DMS79 (cell line): ENCODE results near the gene SYCP2.
"Not testable (repeated sequence)": the region's sequence is repeated elsewhere in the genome, so short reads cannot be mapped to it uniquely, and the experiment has no call there.

ENCODE experiments used
- DNase-seq: peaks from one replicate; lab custom pipeline; 2025; lab: John Stamatoyannopoulos, UW

Gene SYCP2

GRCh38 chr20:59895908-59896307 is 37.5 kb downstream of the SYCP2 start:
- DNase-seq, result no peak

GRCh38 chr20:59891581-59891980 is 41.9 kb downstream of the SYCP2 start:
- DNase-seq, result no peak

- DNase-seq, result not testable (repeated sequence)
These were observed 43.4 kb downstream of the SYCP2 start for GRCh38 chr20:59890035-59890434.

GRCh38 chr20:59888050-59888449 is 45.4 kb downstream of the SYCP2 start:
- no peak for DNase-seq

- no peak for DNase-seq
These were observed 48.9 kb downstream of the SYCP2 start for GRCh38 chr20:59884494-59884893.

- no peak for DNase-seq
These were observed 53.2 kb downstream of the SYCP2 start for GRCh38 chr20:59880198-59880597.

- DNase-seq, result no peak
These were observed 60.0 kb downstream of the SYCP2 start for GRCh38 chr20:59873409-59873808.

- DNase-seq, result no peak
These were observed 62.3 kb downstream of the SYCP2 start for GRCh38 chr20:59871096-59871495.

GRCh38 chr20:59866338-59866737 is 67.1 kb downstream of the SYCP2 start:
- DNase-seq, result no peak

GRCh38 chr20:59864726-59865125 is 68.7 kb downstream of the SYCP2 start:
- no peak for DNase-seq

GRCh38 chr20:59863058-59863457 is 70.4 kb downstream of the SYCP2 start:
- DNase-seq, result no peak

- DNase-seq, result no peak
These were observed 72.0 kb downstream of the SYCP2 start for GRCh38 chr20:59861401-59861800.

GRCh38 chr20:59858425-59858824 is 75.0 kb downstream of the SYCP2 start:
- no peak for DNase-seq

GRCh38 chr20:59857966-59858365 is 75.5 kb downstream of the SYCP2 start:
- no peak for DNase-seq

- not testable (repeated sequence) for DNase-seq
These were observed 76.5 kb downstream of the SYCP2 start for GRCh38 chr20:59856941-59857340.

- DNase-seq, result not testable (repeated sequence)
These were observed 76.9 kb downstream of the SYCP2 start for GRCh38 chr20:59856526-59856925.

- no peak for DNase-seq
These were observed 83.3 kb downstream of the SYCP2 start for GRCh38 chr20:59850018-59850641.

GRCh38 chr20:59848182-59848581 is 85.3 kb downstream of the SYCP2 start:
- no peak for DNase-seq

- DNase-seq, result no peak
These were observed 88.0 kb downstream of the SYCP2 start for GRCh38 chr20:59845472-59845871.

- DNase-seq, result no peak
These were observed 94.0 kb downstream of the SYCP2 start for GRCh38 chr20:59839400-59839799.

GRCh38 chr20:59837623-59838394 is 95.6 kb downstream of the SYCP2 start:
- DNase-seq, result no peak

GRCh38 chr20:59836767-59837166 is 96.7 kb downstream of the SYCP2 start:
- DNase-seq, result peak; percentile 41
